HFFc6 (cell line): ENCODE results near the gene TOX3. TPM values are rescaled to one million over a fixed set of nuclear protein-coding genes. Genes with fewer than 3 reads are reported as not detected.

Experiments used
- DNase-seq: peaks from one replicate; pipeline ENCODE4 v3.0.0-alpha.2; 2018
- H3K27ac Mint-ChIP-seq: 2 replicates; pipeline ENCODE4 v1.8.0; 2020; ENCODE audit warnings: mild to moderate bottlenecking, mixed read lengths
- H3K27me3 Mint-ChIP-seq: 2 replicates; pipeline ENCODE4 v1.8.0; 2021; ENCODE audit warnings: mild to moderate bottlenecking, moderate library complexity, mixed read lengths; ENCODE audit not compliant: insufficient read depth
- H3K36me3 Mint-ChIP-seq: 2 replicates; pipeline ENCODE4 v1.8.0; 2021; ENCODE audit warnings: low read depth, mixed read lengths
- H3K4me1 Mint-ChIP-seq: 2 replicates; pipeline ENCODE4 v1.8.0; 2020; ENCODE audit warnings: low read depth, mixed read lengths
- H3K4me3 Mint-ChIP-seq: 2 replicates; pipeline ENCODE4 v1.8.0; 2020; ENCODE audit warnings: mild to moderate bottlenecking, moderate library complexity, mixed read lengths
- H3K9me3 Mint-ChIP-seq: 2 replicates; pipeline ENCODE4 v1.8.0; 2020; ENCODE audit warnings: mild to moderate bottlenecking, mixed read lengths
- CTCF ChIP-seq: fragments of 200-600 bp; sonication (generic); IDR thresholded peaks from 2 replicates; pipeline ENCODE4 v1.5.0; 2021; ENCODE audit warnings: antibody characterized with exemption, mild to moderate bottlenecking
- total RNA-seq, 6 experiments: library from RNA; stranded (reverse); fragmentation: NEBNext Ultra II Directional; extraction: Animal tissue kit (Norgen Biotek cat#: 25700); gene quantifications; 2 replicates in 1 of 6; 3 replicates in 5 of 6; pipeline ENCODE4 v1.2.3, GENCODE V29; 2021

TOX3 gene
- total RNA-seq, 6 experiments from 2014 or later = not detected

DNA sequence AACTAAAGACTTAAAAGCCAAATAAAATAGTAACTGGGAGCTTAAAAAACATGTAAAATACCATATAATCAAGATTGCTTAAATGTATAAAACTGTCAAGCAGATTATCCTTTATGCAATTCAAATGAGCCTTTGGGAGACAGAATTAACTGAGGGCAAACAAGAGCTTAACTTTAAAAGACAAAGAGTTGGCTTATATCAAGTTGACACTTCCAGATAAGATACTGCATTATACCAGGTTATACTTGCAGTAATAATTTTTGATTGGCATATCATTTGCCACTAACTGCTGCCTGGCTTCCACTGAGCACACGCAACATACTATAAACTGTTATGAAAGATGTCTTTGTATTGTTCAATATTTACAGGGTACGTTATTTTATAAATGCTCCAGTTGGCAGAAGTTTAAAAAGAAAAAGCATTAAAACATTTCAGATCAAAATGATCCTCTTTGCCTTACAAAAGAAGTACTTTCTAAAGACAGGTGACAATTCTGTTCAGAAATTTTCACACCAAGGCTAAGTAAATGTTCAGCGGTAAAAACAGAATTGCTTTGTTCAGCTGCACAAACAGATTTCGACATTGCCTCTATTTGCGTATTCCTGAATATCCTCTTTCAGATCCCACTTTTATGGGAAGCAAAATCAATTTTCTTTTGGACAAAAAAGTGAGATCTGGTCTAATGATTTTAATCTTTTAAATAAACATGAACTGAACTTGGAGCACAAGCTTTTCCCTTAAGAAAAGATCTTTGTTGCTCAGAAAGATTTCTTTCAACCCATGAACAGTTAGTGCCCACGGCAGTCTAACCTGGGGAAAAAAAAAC lies 50.7 kb downstream of the TOX3 start:
- DNase-seq = no peak
- Mint-ChIP-seq H3K4me3 (no peak overlapping the region), H3K4me1 (no peaks in the 10 kb centered on the region), H3K36me3 (no peaks in the 10 kb centered on the region), H3K9me3 (peaks cover 9% of the 10 kb centered on the region), H3K27ac (no peak overlapping the region), H3K27me3 (no peaks in the 10 kb centered on the region)
- no peak for TF ChIP-seq CTCF

- peaks cover 15% of the 10 kb centered on the region for H3K9me3 Mint-ChIP-seq
- DNase-seq = no peak
- H3K27ac Mint-ChIP-seq = no peak overlapping the region
- no peaks in the 10 kb centered on the region for H3K36me3 Mint-ChIP-seq
- H3K27me3 Mint-ChIP-seq = no peaks in the 10 kb centered on the region
- no peaks in the 10 kb centered on the region for H3K4me1 Mint-ChIP-seq
- no peak for TF ChIP-seq CTCF
- no peak overlapping the region for H3K4me3 Mint-ChIP-seq
These were observed 52.3 kb downstream of the TOX3 start for GRCh38 chr16:52494621-52495020.

GRCh38 chr16:52494145-52494544 lies 52.8 kb downstream of the TOX3 start:
- DNase-seq = no peak
- Mint-ChIP-seq H3K9me3 (peaks cover 12% of the 10 kb centered on the region), H3K4me1 (no peaks in the 10 kb centered on the region), H3K4me3 (no peak overlapping the region), H3K27ac (no peak overlapping the region), H3K27me3 (no peaks in the 10 kb centered on the region), H3K36me3 (no peaks in the 10 kb centered on the region)
- TF ChIP-seq CTCF = no peak

DNA sequence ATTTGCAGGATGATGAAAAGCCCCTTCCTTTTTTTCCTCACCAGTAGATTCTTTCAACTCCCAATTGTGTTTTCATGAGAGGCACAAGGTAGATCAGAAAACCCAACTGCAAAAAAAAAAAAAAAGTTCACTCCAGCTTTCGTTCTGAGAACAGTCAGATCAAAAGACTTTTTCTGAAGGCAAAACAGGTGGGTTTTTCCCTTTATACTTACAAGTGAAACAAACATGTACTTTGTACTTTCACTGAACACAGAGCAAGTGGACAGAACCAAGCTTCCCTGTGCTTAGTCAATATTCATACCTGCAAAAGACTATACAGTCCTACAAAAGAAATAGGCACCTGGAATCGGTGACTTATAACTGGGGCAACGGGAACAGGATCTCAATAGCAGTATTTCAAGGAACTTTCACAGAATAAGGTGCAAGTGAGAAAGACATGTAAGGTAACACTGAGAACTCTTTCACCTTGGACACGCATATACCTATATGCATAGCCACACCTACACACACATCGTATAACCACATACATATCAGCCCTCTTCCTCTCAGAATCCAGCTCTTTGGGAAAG lies 54.1 kb downstream of the TOX3 start:
- H3K4me3 Mint-ChIP-seq = no peak overlapping the region
- no peak for DNase-seq
- H3K27ac Mint-ChIP-seq = no peak overlapping the region
- H3K36me3 Mint-ChIP-seq = no peaks in the 10 kb centered on the region
- no peaks in the 10 kb centered on the region for H3K27me3 Mint-ChIP-seq
- no peak for TF ChIP-seq CTCF
- peaks cover 8% of the 10 kb centered on the region for H3K9me3 Mint-ChIP-seq
- no peaks in the 10 kb centered on the region for H3K4me1 Mint-ChIP-seq

- H3K27me3 Mint-ChIP-seq = no peaks in the 10 kb centered on the region
- no peak for TF ChIP-seq CTCF
- no peaks in the 10 kb centered on the region for H3K4me1 Mint-ChIP-seq
- no peak overlapping the region for H3K27ac Mint-ChIP-seq
- no peak overlapping the region for H3K4me3 Mint-ChIP-seq
- H3K36me3 Mint-ChIP-seq = no peaks in the 10 kb centered on the region; the same call in 1 of the 2 replicates
- H3K9me3 Mint-ChIP-seq = peaks cover 8% of the 10 kb centered on the region
- DNase-seq = no peak
These were observed 55.7 kb downstream of the TOX3 start for GRCh38 chr16:52491216-52491615.
